Liver (tissue), 2 donors: ENCODE measurements around the gene PSEN2.

ENCODE experiments used
- RXRA ChIP-seq, 2 donors: IDR thresholded peaks; 2 replicates each; pipeline ENCODE4 v1.6.1; 2017 to 2018; ENCODE audit warnings: antibody characterized with exemption in 2 of 2, mild to moderate bottlenecking in 1 of 2
- TF ChIP-seq, protein P1 (sequence below): IDR thresholded peaks from 2 replicates; pipeline ENCODE4 v1.6.1; 2016; ENCODE audit warnings: antibody characterized with exemption, mild to moderate bottlenecking
- donor health status: healthy.

DNA sequence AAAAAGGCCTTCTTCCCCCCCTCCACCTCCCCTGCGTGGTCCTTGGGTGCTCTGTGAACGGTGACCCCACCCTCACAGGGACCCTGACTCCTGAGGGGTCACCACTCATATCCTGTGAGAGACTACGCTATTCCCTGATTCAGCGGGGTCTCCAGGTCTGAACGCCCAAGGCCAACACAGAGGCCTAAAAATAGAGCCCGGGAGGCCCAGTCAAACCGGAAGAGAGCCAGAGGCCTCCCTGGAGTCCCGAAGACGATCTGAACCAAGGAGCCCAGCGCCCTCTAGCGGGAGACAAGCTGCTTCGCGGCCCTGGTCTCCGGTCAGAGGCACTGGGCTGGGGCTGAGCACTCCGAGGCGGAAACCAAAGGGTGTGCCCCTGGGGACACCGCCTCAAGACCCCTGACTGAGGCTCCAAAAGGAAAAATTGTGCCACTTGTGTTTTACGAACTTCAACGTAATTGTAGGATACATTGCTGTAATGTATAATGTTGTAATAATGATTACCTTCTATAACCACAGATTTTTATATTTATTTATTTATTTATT is 42.4 kb upstream of the PSEN2 start:
- TF ChIP-seq, protein P1, sequence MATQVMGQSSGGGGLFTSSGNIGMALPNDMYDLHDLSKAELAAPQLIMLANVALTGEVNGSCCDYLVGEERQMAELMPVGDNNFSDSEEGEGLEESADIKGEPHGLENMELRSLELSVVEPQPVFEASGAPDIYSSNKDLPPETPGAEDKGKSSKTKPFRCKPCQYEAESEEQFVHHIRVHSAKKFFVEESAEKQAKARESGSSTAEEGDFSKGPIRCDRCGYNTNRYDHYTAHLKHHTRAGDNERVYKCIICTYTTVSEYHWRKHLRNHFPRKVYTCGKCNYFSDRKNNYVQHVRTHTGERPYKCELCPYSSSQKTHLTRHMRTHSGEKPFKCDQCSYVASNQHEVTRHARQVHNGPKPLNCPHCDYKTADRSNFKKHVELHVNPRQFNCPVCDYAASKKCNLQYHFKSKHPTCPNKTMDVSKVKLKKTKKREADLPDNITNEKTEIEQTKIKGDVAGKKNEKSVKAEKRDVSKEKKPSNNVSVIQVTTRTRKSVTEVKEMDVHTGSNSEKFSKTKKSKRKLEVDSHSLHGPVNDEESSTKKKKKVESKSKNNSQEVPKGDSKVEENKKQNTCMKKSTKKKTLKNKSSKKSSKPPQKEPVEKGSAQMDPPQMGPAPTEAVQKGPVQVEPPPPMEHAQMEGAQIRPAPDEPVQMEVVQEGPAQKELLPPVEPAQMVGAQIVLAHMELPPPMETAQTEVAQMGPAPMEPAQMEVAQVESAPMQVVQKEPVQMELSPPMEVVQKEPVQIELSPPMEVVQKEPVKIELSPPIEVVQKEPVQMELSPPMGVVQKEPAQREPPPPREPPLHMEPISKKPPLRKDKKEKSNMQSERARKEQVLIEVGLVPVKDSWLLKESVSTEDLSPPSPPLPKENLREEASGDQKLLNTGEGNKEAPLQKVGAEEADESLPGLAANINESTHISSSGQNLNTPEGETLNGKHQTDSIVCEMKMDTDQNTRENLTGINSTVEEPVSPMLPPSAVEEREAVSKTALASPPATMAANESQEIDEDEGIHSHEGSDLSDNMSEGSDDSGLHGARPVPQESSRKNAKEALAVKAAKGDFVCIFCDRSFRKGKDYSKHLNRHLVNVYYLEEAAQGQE, result no peak
- no peak for TF ChIP-seq RXRA (IDR thresholded peaks at IDR 0.05)
